ENCODE measurements around the gene PUM2. TPM values are rescaled to one million over a fixed set of nuclear protein-coding genes. Genes with fewer than 3 reads are reported as not detected.

PUM2 gene
- total RNA-seq, 4 donors from 2014 or later = 61.2 to 88.3 (median 74.8) TPM

DNA sequence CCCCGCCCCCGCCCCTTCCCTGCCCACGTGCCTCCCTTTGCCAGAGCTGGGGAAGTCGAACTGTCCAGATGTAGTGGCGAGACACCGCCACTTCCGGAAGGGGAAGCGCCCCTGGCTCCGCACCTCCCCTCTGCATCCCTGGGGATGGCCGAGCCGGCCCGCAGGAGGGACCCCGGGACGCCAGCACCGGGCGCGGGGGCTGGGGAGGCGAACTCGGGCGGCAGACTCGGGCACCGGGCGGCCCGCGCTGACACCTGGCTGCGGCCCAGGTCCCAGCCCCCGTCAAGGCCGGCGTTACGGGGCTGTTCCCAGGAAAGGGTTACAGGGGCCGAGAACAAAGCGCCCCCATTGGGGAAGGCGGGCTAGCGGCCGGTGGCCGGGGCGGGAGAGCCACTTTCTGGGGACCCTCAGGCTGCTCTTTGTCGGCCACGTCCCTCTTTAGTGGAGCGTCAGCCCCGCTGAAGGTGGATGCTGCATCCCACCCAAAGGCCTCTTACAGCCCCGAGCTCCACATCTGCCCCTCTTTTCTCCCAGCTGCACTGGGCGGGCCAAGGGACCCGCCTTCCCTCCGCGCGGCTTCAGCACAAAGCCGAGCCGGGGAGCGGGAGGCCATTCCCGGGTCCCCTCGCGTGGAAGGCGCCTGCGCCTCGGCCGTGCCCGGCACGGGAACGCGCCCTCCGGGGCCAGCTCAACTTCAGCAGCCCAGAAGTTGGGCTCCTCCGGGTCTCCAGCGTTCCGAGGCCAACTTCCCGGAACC, 127.1 kb downstream of the PUM2 start:
- DNase-seq = peak in 1 of 3 donors; percentile 69
- TF ChIP-seq POLR2A (IDR thresholded peaks at IDR 0.05) = peak in 1 of 2 donors; percentile 13
- TF ChIP-seq, protein P1, sequence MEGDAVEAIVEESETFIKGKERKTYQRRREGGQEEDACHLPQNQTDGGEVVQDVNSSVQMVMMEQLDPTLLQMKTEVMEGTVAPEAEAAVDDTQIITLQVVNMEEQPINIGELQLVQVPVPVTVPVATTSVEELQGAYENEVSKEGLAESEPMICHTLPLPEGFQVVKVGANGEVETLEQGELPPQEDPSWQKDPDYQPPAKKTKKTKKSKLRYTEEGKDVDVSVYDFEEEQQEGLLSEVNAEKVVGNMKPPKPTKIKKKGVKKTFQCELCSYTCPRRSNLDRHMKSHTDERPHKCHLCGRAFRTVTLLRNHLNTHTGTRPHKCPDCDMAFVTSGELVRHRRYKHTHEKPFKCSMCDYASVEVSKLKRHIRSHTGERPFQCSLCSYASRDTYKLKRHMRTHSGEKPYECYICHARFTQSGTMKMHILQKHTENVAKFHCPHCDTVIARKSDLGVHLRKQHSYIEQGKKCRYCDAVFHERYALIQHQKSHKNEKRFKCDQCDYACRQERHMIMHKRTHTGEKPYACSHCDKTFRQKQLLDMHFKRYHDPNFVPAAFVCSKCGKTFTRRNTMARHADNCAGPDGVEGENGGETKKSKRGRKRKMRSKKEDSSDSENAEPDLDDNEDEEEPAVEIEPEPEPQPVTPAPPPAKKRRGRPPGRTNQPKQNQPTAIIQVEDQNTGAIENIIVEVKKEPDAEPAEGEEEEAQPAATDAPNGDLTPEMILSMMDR (IDR thresholded peaks at IDR 0.05) = peak in 1 of 6 experiments; percentile 24

DNA sequence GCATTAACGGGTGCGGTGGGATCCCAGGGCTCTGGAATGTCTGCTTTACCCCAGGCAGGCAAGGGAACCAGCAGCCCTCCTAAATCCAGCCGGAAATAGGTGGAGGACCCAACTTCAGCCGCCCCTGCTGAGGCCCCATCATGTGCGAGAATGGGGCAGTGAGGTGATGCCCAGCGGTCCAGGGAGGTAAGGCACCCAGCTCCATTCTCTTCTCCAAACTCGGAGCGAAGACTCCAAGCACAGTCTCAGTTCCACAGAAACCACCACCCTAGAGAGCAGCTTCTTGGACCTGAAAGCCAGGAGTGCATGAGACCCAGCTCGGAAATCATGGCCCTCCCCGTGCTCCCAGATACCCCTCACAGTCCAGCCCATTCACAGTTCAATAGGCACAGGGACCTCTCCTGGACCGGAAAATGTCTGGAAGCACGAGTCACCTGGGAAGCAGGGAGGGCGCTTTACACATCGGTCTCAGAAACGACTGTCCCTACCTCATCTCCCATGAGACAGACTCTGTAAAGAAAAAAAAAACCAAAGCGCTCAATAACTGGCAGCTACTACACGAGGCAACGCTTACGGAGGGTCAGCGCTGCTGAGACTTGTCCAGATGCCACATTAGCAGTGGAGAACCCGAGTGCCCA, 127.8 kb downstream of the PUM2 start:
- H3K27me3 ChIP-seq = no peaks in the 10 kb centered on the region
- H3K27ac ChIP-seq = peak overlapping the region in 3 of 4 donors; percentile 79 to 100 (median 94)
- peak overlapping the region; percentile 51 to 89 (median 72) for H3K4me3 ChIP-seq
- TF ChIP-seq, protein P1 (IDR thresholded peaks at IDR 0.05) = peak in 1 of 6 experiments; percentile 9
- no peak for TF ChIP-seq POLR2A (IDR thresholded peaks at IDR 0.05)
- DNase-seq = no peak
- H3K9me3 ChIP-seq = no peaks in the 10 kb centered on the region
- peaks cover 0 to 46% (median 11%) of the 10 kb centered on the region in 4 donors for H3K4me1 ChIP-seq
- H3K36me3 ChIP-seq = no peaks in the 10 kb centered on the region

More for the DNA sequence above, 127.1 kb downstream of the PUM2 start:
- peak overlapping the region; percentile 51 to 89 (median 72) for H3K4me3 ChIP-seq
- H3K27me3 ChIP-seq = no peaks in the 10 kb centered on the region
- H3K27ac ChIP-seq = peak overlapping the region; percentile 46 to 100 (median 86)
- H3K36me3 ChIP-seq = no peaks in the 10 kb centered on the region
- peaks cover 0 to 46% (median 11%) of the 10 kb centered on the region in 4 donors for H3K4me1 ChIP-seq
- no peaks in the 10 kb centered on the region for H3K9me3 ChIP-seq

DNA sequence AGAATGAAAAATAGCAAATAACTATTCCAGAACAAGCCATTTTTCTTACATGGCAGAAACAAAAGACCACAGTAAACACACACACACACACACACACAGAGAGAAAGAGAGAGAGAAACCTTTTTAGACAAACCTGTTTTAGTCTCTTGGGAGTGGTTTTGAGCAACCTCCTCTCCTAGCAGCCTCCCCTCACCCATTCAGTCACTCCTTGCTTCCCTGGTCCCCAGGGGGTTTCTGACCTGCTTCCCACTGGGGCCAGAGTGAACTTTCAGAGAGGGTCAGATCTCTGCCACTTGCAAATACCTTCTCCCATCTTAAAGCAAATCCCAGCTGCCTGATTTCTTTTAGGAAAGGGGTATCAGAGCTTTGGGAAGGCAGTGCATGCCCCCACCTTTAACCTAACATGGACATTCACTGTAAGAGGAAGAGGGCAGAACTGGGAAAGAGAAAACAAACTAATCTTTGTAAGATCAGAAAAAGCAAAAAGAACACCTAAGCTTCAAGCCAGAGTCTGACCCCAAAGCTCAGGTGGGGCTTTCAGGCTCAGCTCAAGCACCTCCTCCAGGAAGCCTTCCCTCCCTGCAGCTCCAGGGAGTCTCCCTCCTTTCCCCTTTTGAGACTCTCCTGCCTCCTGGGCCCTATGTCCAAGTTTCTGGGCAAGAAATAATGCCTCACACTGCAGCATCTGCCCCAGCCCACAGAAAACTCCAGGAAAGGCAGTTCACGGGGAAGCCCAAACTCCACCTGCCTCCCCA, 128.5 kb downstream of the PUM2 start:
- Histone ChIP-seq H3K4me1 (peaks cover 0 to 46% (median 11%) of the 10 kb centered on the region in 4 donors), H3K9me3 (no peaks in the 10 kb centered on the region), H3K27ac (peak overlapping the region in 1 of 4 donors; percentile 100), H3K4me3 (peak overlapping the region in 2 of 4 donors; percentile 88 to 89), H3K27me3 (no peaks in the 10 kb centered on the region), H3K36me3 (no peaks in the 10 kb centered on the region)
- no peak for DNase-seq
- TF ChIP-seq, protein P1 (IDR thresholded peaks at IDR 0.05) = no peak
- no peak for TF ChIP-seq POLR2A (IDR thresholded peaks at IDR 0.05)

DNA sequence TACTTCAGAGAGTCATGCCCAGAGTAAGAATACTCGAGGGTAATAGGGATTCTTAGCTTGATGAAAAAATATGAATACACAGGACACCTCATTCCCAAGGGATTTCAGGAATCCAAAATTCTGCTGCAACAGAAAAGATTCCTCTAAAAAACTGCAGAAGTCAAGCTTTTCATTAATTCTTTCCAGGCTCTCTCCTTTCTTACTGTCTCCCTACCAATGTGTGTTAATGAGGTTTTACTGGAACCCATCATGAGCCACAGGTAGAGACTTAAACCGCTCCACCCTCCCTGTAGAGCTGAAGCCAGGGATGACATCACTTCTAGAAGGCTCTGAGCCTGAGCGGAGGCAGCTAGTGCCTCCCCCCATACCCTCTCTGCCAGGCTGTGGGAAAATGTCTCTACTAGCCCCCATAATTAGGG, 129.1 kb downstream of the PUM2 start:
- no peak for DNase-seq
- Histone ChIP-seq H3K4me1 (peaks cover 0 to 46% (median 11%) of the 10 kb centered on the region in 4 donors), H3K36me3 (no peaks in the 10 kb centered on the region), H3K27me3 (no peaks in the 10 kb centered on the region), H3K9me3 (no peaks in the 10 kb centered on the region), H3K27ac (peak overlapping the region in 1 of 4 donors; percentile 100), H3K4me3 (peak overlapping the region in 1 of 4 donors; percentile 88)
- no peak for TF ChIP-seq POLR2A (IDR thresholded peaks at IDR 0.05)
- TF ChIP-seq, protein P1 (IDR thresholded peaks at IDR 0.05) = no peak

DNA sequence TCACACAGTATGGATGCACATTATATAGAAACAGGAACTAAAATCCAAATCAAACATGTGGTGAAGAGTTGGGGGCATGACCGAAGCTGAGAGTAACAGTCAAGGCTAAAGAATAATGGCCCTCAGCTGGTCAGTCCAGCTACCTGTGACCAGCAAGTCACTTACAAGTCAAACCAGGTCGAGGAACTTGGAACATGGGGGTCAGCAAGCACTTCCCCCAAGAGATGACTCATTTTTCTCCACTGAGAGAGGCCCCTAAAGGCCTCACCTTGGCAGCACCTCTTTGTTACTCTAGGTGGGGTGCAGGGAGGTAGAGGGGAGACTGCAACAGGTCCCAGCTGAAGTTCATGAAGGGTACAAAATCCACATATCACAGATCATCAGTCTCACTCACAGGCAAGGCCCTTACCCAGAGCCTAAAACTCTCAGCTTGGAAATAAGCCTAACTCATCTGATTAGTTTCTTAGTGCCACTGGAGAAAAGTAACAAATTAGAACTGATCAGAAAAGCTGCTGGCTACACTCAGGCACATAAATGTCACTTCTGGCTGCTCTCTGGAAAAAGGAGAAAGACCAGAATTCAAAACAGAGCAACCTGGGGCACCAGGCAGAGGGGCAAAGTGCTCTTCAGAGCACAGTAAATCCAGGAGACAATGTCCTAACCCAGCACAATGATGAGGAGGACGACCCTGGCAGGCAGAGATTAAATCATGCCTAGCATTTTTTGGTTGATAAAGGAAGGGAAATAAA, 129.7 kb downstream of the PUM2 start:
- TF ChIP-seq, protein P1 (IDR thresholded peaks at IDR 0.05) = no peak
- no peak for TF ChIP-seq POLR2A (IDR thresholded peaks at IDR 0.05)
- H3K27ac ChIP-seq = peak overlapping the region in 1 of 4 donors; percentile 20
- no peak overlapping the region for H3K4me3 ChIP-seq
- no peaks in the 10 kb centered on the region for H3K9me3 ChIP-seq
- H3K36me3 ChIP-seq = no peaks in the 10 kb centered on the region
- DNase-seq = no peak
- peaks cover 0 to 46% (median 11%) of the 10 kb centered on the region in 4 donors for H3K4me1 ChIP-seq
- H3K27me3 ChIP-seq = no peaks in the 10 kb centered on the region
